Liver (tissue), 3 donors: ENCODE results near the gene ABTB2.

Source experiments
- SP1 ChIP-seq: IDR thresholded peaks from 2 replicates; pipeline ENCODE4 v1.6.1; 2018; ENCODE audit warnings: antibody characterized with exemption, mild to moderate bottlenecking
- YY1 ChIP-seq: IDR thresholded peaks from 2 replicates; pipeline ENCODE4 v1.6.1; 2016; ENCODE audit warnings: antibody characterized with exemption, mild to moderate bottlenecking
- TF ChIP-seq, protein P1 (sequence below): fragments of 150-350 bp; IDR thresholded peaks from 2 replicates; pipeline ENCODE4 v1.5.1; 2017; ENCODE audit warnings: improper control_type of control experiment, low read depth, low read length; ENCODE audit not compliant: missing input control
- donor health status: healthy.
- donor health status: healthy.

GRCh38 chr11:34277171-34277570 lies 80.6 kb downstream of the ABTB2 start:
- TF ChIP-seq YY1 (no peak), SP1 (no peak)
- TF ChIP-seq, protein P1, sequence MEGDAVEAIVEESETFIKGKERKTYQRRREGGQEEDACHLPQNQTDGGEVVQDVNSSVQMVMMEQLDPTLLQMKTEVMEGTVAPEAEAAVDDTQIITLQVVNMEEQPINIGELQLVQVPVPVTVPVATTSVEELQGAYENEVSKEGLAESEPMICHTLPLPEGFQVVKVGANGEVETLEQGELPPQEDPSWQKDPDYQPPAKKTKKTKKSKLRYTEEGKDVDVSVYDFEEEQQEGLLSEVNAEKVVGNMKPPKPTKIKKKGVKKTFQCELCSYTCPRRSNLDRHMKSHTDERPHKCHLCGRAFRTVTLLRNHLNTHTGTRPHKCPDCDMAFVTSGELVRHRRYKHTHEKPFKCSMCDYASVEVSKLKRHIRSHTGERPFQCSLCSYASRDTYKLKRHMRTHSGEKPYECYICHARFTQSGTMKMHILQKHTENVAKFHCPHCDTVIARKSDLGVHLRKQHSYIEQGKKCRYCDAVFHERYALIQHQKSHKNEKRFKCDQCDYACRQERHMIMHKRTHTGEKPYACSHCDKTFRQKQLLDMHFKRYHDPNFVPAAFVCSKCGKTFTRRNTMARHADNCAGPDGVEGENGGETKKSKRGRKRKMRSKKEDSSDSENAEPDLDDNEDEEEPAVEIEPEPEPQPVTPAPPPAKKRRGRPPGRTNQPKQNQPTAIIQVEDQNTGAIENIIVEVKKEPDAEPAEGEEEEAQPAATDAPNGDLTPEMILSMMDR: no peak
